ENCODE measurements around the gene AHRR. TPM values are rescaled to one million over a fixed set of nuclear protein-coding genes. Genes with fewer than 3 reads are reported as not detected.
A peak's percentile ranks its signal among the peaks of the same experiment; 100 is the strongest.

The AHRR gene
- total RNA-seq, 1 donor from 2014 or later = 8.4 TPM

GRCh38 chr5:389891-390622 lies 68.5 kb downstream of the AHRR start:
- no peak for DNase-seq
- peaks cover 12% of the 10 kb centered on the region for H3K4me1 ChIP-seq
- H3K27me3 ChIP-seq (ENCODE audit: low read depth) = no peaks in the 10 kb centered on the region
- no peaks in the 10 kb centered on the region for H3K36me3 ChIP-seq
- intact Hi-C loops (cut with DNase I) = no loop called here
- H3K9me3 ChIP-seq = peaks cover 8% of the 10 kb centered on the region
- H3K27ac ChIP-seq = no peak overlapping the region
- ATAC-seq = no peak
- H3K4me3 ChIP-seq = no peak overlapping the region
- TF ChIP-seq, protein P1, sequence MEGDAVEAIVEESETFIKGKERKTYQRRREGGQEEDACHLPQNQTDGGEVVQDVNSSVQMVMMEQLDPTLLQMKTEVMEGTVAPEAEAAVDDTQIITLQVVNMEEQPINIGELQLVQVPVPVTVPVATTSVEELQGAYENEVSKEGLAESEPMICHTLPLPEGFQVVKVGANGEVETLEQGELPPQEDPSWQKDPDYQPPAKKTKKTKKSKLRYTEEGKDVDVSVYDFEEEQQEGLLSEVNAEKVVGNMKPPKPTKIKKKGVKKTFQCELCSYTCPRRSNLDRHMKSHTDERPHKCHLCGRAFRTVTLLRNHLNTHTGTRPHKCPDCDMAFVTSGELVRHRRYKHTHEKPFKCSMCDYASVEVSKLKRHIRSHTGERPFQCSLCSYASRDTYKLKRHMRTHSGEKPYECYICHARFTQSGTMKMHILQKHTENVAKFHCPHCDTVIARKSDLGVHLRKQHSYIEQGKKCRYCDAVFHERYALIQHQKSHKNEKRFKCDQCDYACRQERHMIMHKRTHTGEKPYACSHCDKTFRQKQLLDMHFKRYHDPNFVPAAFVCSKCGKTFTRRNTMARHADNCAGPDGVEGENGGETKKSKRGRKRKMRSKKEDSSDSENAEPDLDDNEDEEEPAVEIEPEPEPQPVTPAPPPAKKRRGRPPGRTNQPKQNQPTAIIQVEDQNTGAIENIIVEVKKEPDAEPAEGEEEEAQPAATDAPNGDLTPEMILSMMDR (IDR thresholded peaks at IDR 0.05) = no peak

DNA sequence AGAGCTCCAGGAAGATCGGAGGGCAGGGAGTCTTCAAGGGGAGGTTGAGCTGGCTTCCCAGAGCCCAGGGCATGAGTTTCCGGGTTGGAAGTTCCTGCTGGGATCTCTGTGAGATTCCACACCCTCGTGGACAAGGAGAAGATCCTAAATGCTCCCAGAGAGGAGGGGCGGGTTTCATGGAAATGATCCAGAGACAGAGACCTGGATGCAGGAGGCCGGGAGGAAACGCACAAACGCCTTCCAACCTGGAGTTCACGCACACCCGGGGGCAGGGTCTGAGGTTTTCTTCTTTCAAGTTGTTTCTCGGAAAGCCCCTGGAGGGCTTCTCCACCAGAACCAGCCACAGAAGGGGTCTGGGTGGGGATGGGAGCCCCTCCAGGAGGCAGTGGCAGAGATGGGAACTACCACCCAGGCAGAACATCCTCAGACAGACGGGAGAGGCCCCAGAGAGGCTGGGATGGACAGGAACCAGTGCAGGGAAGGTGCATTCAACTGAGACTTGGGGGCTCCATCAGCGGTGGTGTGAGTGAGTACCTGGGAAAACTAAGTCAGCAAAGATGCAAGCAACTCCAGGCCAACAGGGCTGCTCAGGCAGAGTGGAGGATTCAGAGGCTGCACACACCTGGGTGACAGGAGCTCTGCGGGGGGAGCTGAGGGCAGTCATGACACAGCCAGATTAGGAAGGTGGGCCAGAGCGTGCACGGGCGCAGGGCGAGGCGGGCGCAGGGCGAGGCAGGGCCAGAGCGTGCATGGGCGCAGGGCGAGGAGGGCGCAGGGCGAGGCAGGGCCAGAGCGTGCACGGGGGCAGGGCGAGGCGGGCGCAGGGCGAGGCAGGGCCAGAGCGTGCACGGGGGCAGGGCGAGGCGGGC lies 69.3 kb downstream of the AHRR start:
- Histone ChIP-seq H3K36me3 (no peaks in the 10 kb centered on the region), H3K4me1 (peaks cover 20% of the 10 kb centered on the region), H3K9me3 (no peaks in the 10 kb centered on the region), H3K27me3 (ENCODE audit: low read depth) (no peaks in the 10 kb centered on the region), H3K27ac (no peak overlapping the region), H3K4me3 (no peak overlapping the region)
- no peak for ATAC-seq
- TF ChIP-seq, protein P1 (IDR thresholded peaks at IDR 0.05) = no peak
- no peak for DNase-seq
- intact Hi-C loops (cut with DNase I) = no loop called here

DNA sequence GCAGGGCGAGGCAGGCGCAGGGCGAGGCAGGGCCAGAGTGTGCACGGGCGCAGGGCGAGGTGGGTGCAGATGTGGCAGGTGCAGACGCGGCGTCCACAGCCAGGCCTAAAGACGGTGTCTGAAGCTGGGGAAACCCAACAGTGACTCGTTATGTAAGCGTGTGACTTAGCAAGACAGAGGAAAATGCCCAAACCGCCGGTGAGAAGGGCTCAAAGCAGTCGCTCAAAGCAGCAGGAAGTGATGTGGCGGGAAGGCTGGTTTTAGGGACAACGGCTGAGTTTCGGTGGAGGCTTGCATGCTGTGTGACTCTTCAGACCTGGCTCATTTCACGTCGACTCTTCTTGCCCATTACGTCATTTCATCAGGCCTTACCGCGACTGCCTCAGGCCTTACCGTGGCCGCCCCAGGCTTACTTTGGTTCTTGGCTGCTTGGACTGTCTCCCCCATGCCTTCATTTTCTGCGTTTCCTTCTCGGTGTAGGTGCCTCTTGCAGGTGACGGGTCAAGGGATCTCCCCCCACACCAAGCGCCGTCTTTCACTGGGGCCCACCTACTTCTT lies 71.0 kb downstream of the AHRR start:
- Histone ChIP-seq H3K9me3 (no peaks in the 10 kb centered on the region), H3K27ac (no peak overlapping the region), H3K4me3 (no peak overlapping the region), H3K4me1 (peaks cover 24% of the 10 kb centered on the region), H3K36me3 (no peaks in the 10 kb centered on the region), H3K27me3 (ENCODE audit: low read depth) (no peaks in the 10 kb centered on the region)
- TF ChIP-seq, protein P1 (IDR thresholded peaks at IDR 0.05) = no peak
- DNase-seq = no peak
- intact Hi-C loops (cut with DNase I) = no loop called here
- no peak for ATAC-seq

DNA sequence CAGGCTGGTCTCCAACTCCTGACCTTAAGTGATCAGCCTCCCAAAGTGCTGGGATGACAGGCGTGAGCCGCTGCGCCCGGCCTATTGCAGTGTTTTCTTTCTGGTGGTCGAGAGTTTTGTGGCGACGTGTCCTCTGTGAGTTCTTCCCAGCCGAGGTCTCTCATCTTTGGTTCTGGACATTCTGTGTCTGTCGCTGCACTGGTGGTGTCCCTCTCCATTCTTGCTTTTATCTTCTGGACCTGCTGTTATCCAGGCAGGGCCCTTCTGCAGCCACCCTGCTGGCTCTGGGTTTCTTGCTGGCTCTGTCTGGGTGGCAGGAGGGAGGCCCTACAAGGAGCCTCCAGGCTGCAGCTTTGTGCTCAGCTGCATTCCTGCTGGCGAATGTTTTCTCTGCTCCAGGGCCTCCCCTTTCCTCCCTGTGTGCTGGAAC lies 72.3 kb downstream of the AHRR start:
- Histone ChIP-seq H3K4me1 (peaks cover 27% of the 10 kb centered on the region), H3K27ac (no peak overlapping the region), H3K4me3 (no peak overlapping the region), H3K27me3 (ENCODE audit: low read depth) (no peaks in the 10 kb centered on the region), H3K36me3 (no peaks in the 10 kb centered on the region), H3K9me3 (no peaks in the 10 kb centered on the region)
- TF ChIP-seq, protein P1 (IDR thresholded peaks at IDR 0.05) = no peak
- intact Hi-C loops (cut with DNase I) = no loop called here
- no peak for DNase-seq
- no peak for ATAC-seq

- DNase-seq (no peak), ATAC-seq (peak in 1 of 2 donors; percentile 36)
- Histone ChIP-seq H3K36me3 (no peaks in the 10 kb centered on the region), H3K9me3 (no peaks in the 10 kb centered on the region), H3K27me3 (ENCODE audit: low read depth) (no peaks in the 10 kb centered on the region), H3K4me3 (no peak overlapping the region), H3K27ac (peak overlapping the region; percentile 73), H3K4me1 (peaks cover 35% of the 10 kb centered on the region)
- intact Hi-C loops (cut with DNase I) = no loop called here
- TF ChIP-seq, protein P1 (IDR thresholded peaks at IDR 0.05) = no peak
Observed at GRCh38 chr5:394671-395155, 73.2 kb downstream of the AHRR start.

Measured in lower lobe of right lung (tissue), 2 donors.